T-helper 1 cell treated with Interleukin-12 subunit alpha and Interleukin-12 subunit beta and Interleukin-4 antibody, amounts not matched to agents 30 μg/mL and 1 μg/mL, for 36 hours (primary cell): ENCODE measurements around the gene COBLL1.

Experiments
- H3K27ac Mint-ChIP-seq: one replicate; pipeline ENCODE4 v1.8.0; 2021; ENCODE audit warnings: mild to moderate bottlenecking, mixed read lengths
- H3K27me3 Mint-ChIP-seq: one replicate; pipeline ENCODE4 v1.8.0; 2021; ENCODE audit warnings: low read depth, mixed read lengths
- H3K36me3 Mint-ChIP-seq: one replicate; pipeline ENCODE4 v1.8.0; 2021; ENCODE audit warnings: low read depth, mixed read lengths
- H3K4me1 Mint-ChIP-seq: one replicate; pipeline ENCODE4 v1.8.0; 2021; ENCODE audit warnings: low read depth, mixed read lengths
- H3K4me3 Mint-ChIP-seq: one replicate; pipeline ENCODE4 v1.8.0; 2021; ENCODE audit warnings: mild to moderate bottlenecking, moderate library complexity, mixed read lengths
- H3K9me3 Mint-ChIP-seq: one replicate; pipeline ENCODE4 v1.8.0; 2021; ENCODE audit warnings: mixed read lengths

Gene COBLL1

GRCh38 chr2:164794016-164794415 lies 47.6 kb downstream of the COBLL1 start:
- Mint-ChIP-seq H3K4me3 (no peak overlapping the region), H3K27me3 (peaks cover 8% of the 10 kb centered on the region), H3K9me3 (no peaks in the 10 kb centered on the region), H3K36me3 (no peaks in the 10 kb centered on the region), H3K27ac (no peak overlapping the region), H3K4me1 (no peaks in the 10 kb centered on the region)

GRCh38 chr2:164793529-164793928 lies 48.1 kb downstream of the COBLL1 start:
- no peak overlapping the region for H3K27ac Mint-ChIP-seq
- H3K27me3 Mint-ChIP-seq = peaks cover 8% of the 10 kb centered on the region
- H3K36me3 Mint-ChIP-seq = no peaks in the 10 kb centered on the region
- no peak overlapping the region for H3K4me3 Mint-ChIP-seq
- H3K4me1 Mint-ChIP-seq = no peaks in the 10 kb centered on the region
- H3K9me3 Mint-ChIP-seq = no peaks in the 10 kb centered on the region

DNA sequence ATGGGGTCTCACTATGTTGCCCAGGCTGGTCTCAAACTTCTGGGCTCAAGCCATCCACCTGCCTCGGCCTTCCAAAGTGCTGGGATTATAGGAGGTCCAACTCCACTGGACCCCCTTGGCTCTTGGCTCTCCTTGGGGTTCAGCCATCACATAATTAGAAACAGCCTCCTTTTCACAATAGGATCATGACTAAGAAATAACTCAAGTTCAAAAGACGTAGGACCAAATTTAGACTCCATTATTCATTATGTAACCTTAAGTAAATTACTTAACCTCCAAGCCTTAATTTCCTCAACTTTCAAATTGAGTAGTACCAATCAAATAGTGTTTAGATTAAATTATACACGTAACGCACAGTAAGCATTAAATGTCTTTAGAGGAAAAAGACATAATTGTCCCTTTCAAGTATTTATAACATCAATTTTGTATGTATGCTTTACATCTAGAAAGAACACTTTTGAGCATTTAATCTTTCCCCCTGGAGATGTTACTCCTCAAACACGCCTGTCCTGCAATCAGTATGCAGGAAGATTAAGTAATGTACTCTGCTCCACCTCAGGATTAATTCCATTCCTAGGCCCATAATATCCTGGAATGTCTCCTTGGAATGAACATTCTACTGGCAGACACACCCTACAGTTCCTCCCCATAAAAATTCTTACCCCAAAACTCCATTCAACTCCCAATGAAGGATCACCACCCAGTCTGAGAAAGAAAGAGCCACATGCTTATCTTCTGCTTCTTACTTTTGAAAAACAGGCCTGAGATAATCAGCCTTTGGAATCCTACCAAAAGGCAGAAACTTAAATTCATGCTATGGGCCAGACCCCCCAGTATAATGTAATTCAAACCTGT lies 49.1 kb downstream of the COBLL1 start:
- Mint-ChIP-seq H3K36me3 (no peaks in the 10 kb centered on the region), H3K27ac (no peak overlapping the region), H3K9me3 (no peaks in the 10 kb centered on the region), H3K4me3 (no peak overlapping the region), H3K27me3 (peaks cover 4% of the 10 kb centered on the region), H3K4me1 (no peaks in the 10 kb centered on the region)

DNA sequence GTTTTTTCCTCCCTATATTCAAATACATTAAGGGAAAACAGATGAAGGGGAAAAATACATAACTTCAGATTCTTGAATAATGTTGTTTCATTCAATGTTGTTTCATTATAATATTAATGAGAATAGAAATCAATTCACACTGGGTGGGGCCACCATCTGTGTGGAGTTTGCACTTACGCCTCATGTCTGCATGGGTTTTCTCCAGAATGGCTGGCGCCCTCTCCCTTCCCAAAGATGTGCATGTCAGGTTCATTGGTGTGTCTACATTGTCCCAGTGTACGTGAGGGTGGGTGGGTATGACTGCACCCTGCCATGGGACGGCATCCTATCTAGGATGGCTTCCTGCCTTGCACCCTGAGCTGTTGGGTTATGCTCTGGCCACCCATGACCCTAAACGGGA lies 51.7 kb downstream of the COBLL1 start:
- Mint-ChIP-seq H3K4me1 (no peaks in the 10 kb centered on the region), H3K27ac (no peak overlapping the region), H3K36me3 (no peaks in the 10 kb centered on the region), H3K4me3 (no peak overlapping the region), H3K27me3 (no peaks in the 10 kb centered on the region), H3K9me3 (no peaks in the 10 kb centered on the region)

DNA sequence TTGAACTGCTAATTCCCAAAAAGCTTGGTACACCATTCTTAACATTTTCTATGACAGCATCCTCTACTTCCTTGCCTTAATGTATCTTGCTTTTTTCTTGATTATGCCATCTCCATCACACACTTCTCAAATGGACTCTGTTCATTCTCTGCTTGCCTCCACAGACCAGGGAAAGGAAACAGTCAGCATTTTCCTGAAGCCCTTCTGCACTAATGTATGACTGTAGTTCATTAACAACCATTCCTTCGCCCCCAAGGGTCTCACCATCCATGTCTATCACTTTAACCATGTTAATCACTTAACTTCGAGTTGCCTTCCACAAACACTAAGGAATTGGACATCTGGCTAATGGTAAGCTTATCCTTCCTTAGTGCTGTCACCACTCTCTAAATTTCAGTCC lies 54.8 kb downstream of the COBLL1 start:
- no peak overlapping the region for H3K4me3 Mint-ChIP-seq
- no peaks in the 10 kb centered on the region for H3K27me3 Mint-ChIP-seq
- H3K27ac Mint-ChIP-seq = no peak overlapping the region
- no peaks in the 10 kb centered on the region for H3K9me3 Mint-ChIP-seq
- no peaks in the 10 kb centered on the region for H3K36me3 Mint-ChIP-seq
- H3K4me1 Mint-ChIP-seq = no peaks in the 10 kb centered on the region

DNA sequence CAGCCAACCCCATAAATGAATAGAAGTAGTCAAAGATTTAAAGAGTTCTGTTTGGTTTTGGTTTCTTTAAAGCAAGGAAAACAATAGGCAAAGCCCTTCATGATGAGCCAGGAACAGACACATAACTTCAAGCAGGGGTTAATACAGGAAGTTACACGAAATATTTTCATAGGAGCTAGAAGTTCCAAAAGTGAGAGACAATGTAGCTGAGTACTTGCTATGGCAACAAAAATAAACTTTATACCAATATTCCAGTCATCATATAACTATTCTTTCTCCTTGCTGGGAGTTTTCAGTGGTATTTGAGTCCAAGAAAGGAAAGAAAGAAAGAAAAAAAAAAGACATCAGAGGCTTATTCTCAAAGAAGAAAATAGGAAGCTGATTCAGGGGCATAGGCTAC lies 56.2 kb downstream of the COBLL1 start:
- no peaks in the 10 kb centered on the region for H3K4me1 Mint-ChIP-seq
- H3K9me3 Mint-ChIP-seq = no peaks in the 10 kb centered on the region
- no peaks in the 10 kb centered on the region for H3K27me3 Mint-ChIP-seq
- H3K27ac Mint-ChIP-seq = no peak overlapping the region
- H3K36me3 Mint-ChIP-seq = no peaks in the 10 kb centered on the region
- H3K4me3 Mint-ChIP-seq = no peak overlapping the region

DNA sequence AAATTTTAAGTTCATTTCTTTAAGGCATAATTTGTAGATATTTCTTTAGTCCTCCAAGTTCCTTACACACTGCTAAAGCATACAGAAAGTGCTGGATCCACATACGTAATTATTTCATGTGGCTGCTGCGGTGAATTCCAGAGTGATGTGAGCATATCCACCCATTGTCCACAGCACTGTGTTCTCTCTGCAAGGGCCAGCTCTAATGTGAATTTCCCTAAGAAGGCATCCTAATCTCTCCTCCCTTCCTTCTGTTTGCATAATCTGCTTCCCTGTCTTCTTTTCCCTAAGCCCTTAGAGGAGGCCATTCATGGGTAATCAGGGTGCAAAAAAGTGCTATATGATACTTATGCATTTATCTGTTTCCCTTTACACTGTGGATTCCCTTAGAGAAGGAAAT lies 57.2 kb downstream of the COBLL1 start:
- Mint-ChIP-seq H3K36me3 (no peaks in the 10 kb centered on the region), H3K4me1 (no peaks in the 10 kb centered on the region), H3K4me3 (no peak overlapping the region), H3K27me3 (no peaks in the 10 kb centered on the region), H3K27ac (no peak overlapping the region), H3K9me3 (no peaks in the 10 kb centered on the region)

DNA sequence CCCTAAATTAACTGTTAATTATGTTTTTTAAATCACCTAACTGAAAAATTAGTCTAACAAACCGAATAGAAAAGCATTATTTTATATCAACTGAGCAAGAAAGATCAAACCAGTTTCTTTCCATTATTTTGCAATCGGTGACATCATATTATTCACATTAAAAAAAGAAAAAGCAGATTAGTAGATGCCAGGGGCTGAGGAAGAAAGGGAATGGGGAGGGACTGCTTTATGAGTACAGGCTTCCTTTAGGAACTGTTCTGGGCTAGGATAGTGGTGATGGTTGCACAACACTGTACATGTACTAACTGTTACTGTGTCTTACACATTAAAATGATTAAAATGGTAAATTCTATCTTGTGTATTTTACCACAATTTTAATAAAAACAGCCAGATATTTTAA lies 59.3 kb downstream of the COBLL1 start:
- Mint-ChIP-seq H3K9me3 (no peaks in the 10 kb centered on the region), H3K4me3 (no peak overlapping the region), H3K27me3 (no peaks in the 10 kb centered on the region), H3K27ac (no peak overlapping the region), H3K4me1 (no peaks in the 10 kb centered on the region), H3K36me3 (no peaks in the 10 kb centered on the region)

DNA sequence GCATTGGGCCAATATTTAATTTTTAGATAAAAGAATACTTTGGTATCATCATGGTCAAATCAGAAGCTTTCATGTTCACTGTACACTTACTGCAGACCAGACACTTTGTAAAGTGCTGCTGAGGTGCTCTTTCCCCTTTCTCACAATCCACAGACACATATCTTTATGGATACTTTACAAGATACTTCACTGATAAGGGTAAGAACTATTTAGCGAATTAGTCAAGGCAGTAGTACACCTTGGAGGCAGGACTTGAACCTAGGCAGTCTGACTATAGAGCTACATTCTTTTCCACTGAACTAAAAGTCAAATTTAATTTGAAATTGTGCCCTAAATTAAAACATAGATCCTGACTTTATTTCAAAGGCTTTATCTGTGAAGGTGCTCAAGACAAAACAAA lies 60.2 kb downstream of the COBLL1 start:
- Mint-ChIP-seq H3K4me1 (no peaks in the 10 kb centered on the region), H3K27me3 (no peaks in the 10 kb centered on the region), H3K27ac (no peak overlapping the region)

GRCh38 chr2:164780611-164781178 lies 60.9 kb downstream of the COBLL1 start:
- Mint-ChIP-seq H3K27me3 (no peaks in the 10 kb centered on the region), H3K9me3 (no peaks in the 10 kb centered on the region), H3K4me1 (no peaks in the 10 kb centered on the region), H3K36me3 (no peaks in the 10 kb centered on the region), H3K27ac (no peak overlapping the region), H3K4me3 (no peak overlapping the region)

More for the DNA sequence above, 60.2 kb downstream of the COBLL1 start:
- Mint-ChIP-seq H3K9me3 (no peaks in the 10 kb centered on the region), H3K4me3 (no peak overlapping the region), H3K36me3 (no peaks in the 10 kb centered on the region)

GRCh38 chr2:164779383-164780057 lies 62.1 kb downstream of the COBLL1 start:
- H3K4me1 Mint-ChIP-seq = no peaks in the 10 kb centered on the region
- no peak overlapping the region for H3K4me3 Mint-ChIP-seq
- H3K9me3 Mint-ChIP-seq = no peaks in the 10 kb centered on the region
- no peaks in the 10 kb centered on the region for H3K36me3 Mint-ChIP-seq
- H3K27me3 Mint-ChIP-seq = no peaks in the 10 kb centered on the region
- H3K27ac Mint-ChIP-seq = no peak overlapping the region

DNA sequence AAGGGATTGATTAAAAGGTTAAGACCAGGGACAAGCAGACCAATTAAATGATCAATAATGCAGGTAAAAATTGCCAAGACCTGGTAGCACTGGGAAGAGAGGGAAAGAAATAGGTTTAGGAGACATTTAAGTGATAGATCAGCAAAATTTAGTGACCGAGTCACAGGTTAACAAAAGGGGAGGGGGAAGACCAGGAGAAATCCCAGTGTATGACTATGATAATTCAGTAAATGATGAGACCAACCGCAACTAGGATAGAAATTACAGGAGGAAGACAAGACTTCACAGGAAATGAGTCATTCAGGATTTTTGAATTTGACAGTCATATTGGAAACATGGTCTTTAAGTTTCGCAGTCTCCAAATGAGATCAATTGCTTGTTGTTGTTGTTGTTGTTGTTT lies 62.9 kb downstream of the COBLL1 start:
- no peaks in the 10 kb centered on the region for H3K27me3 Mint-ChIP-seq
- no peak overlapping the region for H3K4me3 Mint-ChIP-seq
- H3K36me3 Mint-ChIP-seq = no peaks in the 10 kb centered on the region
- no peak overlapping the region for H3K27ac Mint-ChIP-seq
- no peaks in the 10 kb centered on the region for H3K4me1 Mint-ChIP-seq
- no peaks in the 10 kb centered on the region for H3K9me3 Mint-ChIP-seq

DNA sequence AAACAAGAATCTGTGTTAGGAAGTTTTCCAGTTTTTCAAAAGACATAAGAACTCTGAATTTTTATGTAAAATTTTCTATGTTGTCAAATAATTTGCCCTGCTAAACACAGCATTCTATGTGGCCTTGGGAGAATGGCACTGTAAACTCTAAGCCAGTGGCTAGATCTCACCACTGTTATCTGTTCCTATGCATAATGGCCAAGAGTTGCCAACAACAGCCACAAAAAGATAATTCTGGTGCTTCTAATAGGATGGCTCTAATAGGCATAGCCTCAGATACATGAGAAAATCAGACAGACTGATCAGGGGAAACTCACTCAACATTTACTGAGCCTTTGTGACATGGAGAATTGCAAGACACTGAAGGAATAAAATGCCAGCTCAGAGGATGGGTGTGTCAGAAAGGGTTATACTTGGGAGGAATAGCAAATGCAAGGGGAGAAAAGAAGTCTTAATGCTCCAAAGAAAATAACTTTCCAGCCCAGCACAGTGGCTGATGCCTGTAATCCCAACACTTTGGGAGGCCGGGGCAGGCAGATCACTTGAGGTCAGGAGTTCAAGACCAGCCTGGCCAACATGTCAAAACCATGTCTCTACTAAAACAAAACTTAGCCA lies 63.7 kb downstream of the COBLL1 start:
- H3K9me3 Mint-ChIP-seq = no peaks in the 10 kb centered on the region
- no peaks in the 10 kb centered on the region for H3K36me3 Mint-ChIP-seq
- H3K27me3 Mint-ChIP-seq = no peaks in the 10 kb centered on the region
- H3K4me1 Mint-ChIP-seq = no peaks in the 10 kb centered on the region
- H3K4me3 Mint-ChIP-seq = no peak overlapping the region
- H3K27ac Mint-ChIP-seq = no peak overlapping the region

DNA sequence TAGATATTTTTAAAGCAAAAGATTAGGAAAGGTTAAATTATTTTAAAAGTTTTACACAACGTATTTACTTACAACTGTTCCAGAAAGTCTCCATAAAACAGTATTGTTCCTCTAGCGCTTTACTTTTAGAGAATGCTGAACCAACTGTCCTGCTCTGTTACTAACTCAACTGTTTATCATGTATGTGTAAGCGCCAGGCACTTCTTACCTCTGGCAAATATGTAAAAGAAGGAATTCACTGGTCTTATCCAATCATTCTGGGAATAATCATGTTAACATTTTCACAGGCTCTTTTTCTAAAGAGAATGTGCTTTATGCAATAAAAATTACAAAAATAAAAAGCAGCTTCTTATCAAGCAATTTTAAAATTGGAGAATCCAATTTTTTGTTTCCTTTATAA lies 68.0 kb downstream of the COBLL1 start:
- no peak overlapping the region for H3K4me3 Mint-ChIP-seq
- no peak overlapping the region for H3K27ac Mint-ChIP-seq
- H3K36me3 Mint-ChIP-seq = no peaks in the 10 kb centered on the region
- no peaks in the 10 kb centered on the region for H3K9me3 Mint-ChIP-seq
- H3K4me1 Mint-ChIP-seq = no peaks in the 10 kb centered on the region
- no peaks in the 10 kb centered on the region for H3K27me3 Mint-ChIP-seq

GRCh38 chr2:164773091-164773490 lies 68.5 kb downstream of the COBLL1 start:
- H3K4me3 Mint-ChIP-seq = no peak overlapping the region
- H3K9me3 Mint-ChIP-seq = no peaks in the 10 kb centered on the region
- no peaks in the 10 kb centered on the region for H3K4me1 Mint-ChIP-seq
- H3K36me3 Mint-ChIP-seq = no peaks in the 10 kb centered on the region
- no peaks in the 10 kb centered on the region for H3K27me3 Mint-ChIP-seq
- H3K27ac Mint-ChIP-seq = no peak overlapping the region
